ENCODE data around the gene MAP1LC3B2.
A peak's percentile ranks its signal among the peaks of the same experiment; 100 is the strongest.
"Not testable (repeated sequence)": the region's sequence is repeated elsewhere in the genome, so short reads cannot be mapped to it uniquely, and the experiment has no call there.

Gene MAP1LC3B2

DNA sequence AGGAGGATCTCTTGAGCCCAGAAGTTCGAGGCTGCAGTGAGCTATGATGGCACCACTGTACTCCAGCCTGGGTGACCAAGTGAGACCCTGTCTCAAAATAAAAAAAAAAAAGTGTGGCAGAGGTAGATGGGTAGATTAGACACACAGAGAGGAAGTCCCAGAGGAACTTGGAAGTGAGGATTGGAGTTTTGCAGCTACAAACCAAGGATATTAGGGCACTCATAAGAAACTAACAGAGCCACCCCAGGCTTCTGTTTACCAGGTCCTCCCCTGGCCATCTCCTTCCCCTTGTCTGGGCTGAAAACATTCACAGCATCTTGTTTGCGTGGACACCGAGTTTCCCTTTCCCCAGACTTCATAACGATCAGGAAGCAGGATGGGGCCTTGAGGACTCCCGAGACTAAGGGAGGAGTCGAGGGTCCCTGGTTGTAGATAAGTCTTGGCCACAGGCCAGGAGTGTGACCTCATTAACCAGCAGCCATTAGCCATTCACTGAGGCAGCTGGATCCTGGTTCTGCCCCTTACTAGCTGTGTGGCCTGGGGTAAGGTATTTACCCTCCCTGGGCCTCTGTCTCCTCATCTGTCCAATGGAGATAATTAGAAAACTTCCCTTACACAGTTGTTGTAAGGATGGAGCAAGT is 2.1 kb downstream of the MAP1LC3B2 start:
- DNase-seq: peak; percentile 82

DNA sequence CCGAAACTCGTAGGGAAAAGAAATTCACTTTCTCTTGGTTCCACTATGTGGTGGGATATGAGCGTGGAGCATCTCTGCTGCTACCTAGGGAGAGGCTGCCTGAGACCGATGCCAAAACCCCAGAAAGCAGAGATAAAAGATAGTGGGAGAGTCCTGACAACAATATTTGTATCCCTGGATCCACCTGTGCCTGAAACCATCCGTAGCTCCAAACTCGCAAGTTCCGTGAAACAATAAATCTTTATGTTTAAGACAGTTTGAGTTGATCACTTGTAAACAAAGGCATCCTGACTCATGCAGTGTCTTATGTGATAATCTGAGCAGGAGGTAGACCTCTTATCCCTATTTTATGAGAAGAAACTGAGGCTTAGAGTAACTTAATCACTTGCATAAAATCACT is 2.9 kb downstream of the MAP1LC3B2 start:
- DNase-seq: no peak

DNA sequence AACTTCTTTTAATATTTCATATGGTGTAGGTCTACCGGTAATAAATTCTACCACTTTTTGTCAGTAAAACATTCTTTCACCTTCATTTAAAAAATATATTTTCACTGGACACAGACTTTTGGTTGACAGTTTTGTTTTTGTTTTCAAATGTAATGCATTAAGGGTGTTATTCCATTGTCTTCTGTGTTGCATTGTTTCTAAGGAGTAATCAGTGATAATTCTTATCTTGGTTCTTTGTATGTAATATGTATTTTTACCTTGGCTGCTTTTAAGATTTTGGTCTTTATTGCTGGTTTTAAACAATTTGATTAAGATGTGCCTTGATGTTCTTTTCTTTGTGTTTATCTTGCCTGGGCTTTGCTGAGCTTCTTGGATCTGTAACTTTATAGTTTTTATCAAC is 4.1 kb downstream of the MAP1LC3B2 start:
- DNase-seq: no peak

DNA sequence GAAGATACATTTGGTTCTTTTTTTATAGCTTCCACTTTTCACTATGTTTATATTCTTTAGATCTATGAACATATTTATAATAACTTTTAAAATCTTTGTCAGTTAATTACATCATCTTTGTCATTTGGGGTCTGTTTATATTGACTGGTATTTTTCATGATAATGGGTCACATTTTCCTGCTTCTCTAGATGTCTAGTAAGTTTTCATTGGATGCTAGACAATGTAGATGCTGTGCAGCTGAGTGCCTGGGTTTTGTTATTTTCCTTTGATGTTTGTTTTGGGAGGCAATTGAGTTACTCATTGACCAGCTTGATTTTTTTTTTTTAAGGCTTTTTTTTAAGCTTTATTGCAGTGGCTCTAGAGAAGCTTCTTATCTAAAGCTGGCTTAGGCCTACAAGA is 4.9 kb downstream of the MAP1LC3B2 start:
- DNase-seq: no peak

DNA sequence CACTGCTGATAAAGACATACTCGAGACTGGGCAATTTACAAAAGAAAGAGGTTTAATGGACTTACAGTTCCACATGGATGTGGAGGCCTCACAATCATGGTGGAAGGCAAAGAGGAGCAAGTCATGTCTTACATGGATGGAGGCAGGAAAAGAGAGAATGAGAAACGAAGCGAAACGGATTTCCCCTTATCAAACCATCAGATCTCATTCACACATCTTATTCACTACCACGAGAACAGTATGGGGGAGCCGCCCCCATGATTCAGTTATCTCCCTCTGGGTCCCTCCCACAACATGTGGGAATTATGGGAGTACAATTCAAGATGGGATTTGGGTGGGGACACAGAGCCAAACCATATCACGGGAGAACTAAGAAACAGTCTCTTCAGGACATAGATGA is 6.0 kb downstream of the MAP1LC3B2 start:
- DNase-seq: not testable (repeated sequence)

DNA sequence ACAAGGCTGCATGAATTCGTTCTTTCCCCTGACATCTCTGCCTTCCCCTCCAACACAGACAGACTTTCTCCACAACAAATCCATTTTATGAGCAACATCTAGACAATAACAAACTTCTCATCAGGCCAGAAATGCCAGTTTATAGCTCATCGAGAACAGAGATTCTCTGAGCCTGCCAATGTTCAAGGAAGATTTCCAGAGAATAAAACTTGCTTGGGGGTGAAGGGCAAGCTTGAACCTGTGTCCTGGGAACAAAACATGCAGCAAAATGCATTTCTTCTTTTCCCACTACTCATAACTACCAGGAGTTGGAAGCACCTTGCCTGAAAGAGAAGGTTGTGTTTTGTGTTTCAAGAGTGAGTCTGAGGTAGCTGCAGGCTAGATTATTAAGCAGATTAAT is 6.8 kb downstream of the MAP1LC3B2 start:
- no peak for DNase-seq

DNA sequence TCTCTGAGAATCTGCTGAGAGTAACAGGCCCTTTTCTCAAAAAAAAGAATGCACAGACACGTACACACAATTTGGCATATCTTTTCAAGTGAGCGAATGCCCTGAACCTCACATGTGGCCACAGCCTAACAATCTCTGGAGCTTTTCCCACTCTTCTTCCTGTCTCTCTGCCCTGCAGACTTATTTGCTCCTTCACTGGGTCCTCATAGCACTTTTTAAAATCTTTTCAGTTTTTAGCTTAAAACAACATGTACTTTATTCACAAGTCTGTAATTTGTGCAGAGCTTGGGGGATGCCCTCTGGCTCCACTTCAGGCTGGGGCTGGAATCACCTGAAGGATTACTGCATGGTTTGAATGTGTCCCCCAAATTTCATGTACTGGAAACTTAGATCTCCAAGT is 9.0 kb downstream of the MAP1LC3B2 start:
- no peak for DNase-seq

DNA sequence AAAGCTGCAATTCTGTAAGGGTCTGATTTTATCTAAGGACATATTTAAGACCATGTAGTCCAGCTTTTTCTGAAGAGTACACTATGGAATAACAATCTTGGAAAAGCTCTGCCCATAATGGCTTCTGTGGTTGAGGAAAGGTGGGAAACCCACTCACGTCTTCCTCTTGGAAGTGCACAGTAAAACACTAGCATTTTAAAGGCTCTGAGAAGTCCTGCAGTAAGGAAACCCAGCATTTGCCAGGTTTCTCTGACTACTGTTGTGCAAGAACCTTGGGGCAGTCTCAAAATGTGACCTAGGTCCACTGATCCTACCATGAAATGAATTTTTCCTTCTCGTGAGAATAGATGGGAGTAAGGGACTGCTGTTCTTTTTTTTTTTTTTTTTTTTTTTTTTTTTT is 11.9 kb downstream of the MAP1LC3B2 start:
- no peak for DNase-seq

DNA sequence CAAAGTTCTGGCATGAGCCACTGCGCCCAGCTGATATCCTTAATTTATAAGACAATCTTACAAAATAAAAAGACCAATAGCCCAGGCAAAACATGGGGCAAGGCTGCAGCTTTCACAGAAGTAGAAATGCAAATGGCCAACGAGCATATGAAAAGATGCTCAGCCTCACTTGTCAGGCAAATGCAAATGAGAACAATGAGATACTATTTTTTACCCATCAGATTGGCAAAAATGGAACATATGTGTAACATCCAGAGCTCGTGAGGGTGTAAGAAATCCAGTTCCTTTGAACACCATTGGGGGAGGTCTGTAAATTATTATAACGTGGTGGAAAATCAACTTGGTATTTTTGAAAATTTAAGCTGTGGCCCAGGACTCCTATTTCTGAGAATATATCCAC is 14.6 kb downstream of the MAP1LC3B2 start:
- no peak for DNase-seq

DNA sequence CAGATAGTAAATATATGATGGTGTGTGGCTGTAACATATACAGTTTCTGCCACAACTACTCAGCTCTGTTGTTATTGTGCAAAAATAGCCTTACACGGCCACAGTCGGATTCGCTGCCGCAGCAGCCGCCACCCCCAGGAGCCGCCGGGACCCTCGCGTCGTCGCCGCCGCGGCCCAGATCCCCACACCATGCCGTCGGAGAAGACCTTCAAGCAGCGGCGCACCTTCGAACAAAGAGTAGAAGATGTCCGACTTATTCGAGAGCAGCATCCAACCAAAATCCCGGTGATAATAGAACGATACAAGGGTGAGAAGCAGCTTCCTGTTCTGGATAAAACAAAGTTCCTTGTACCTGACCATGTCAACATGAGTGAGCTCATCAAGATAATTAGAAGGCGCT is 16.6 kb downstream of the MAP1LC3B2 start:
- DNase-seq: not testable (repeated sequence)

DNA sequence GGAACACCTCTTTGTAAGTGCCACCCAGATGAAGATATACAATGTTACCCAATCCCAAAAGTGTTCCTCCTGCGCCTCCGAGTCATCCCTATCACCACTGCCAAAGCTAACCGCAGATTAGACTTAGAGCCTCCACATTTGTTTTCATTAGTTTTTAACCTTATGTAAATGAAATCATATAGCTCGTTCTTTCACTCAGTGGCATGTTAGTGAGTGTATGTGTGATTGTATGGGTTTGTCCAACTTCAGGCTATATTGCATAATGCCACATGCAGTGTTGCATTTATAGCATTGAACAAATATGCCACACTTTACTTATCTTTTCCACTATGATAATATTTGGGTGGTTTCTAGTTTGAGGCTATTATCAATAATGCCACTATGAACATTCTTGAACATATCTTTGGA is 18.0 kb downstream of the MAP1LC3B2 start:
- peak; percentile 65 for DNase-seq

DNA sequence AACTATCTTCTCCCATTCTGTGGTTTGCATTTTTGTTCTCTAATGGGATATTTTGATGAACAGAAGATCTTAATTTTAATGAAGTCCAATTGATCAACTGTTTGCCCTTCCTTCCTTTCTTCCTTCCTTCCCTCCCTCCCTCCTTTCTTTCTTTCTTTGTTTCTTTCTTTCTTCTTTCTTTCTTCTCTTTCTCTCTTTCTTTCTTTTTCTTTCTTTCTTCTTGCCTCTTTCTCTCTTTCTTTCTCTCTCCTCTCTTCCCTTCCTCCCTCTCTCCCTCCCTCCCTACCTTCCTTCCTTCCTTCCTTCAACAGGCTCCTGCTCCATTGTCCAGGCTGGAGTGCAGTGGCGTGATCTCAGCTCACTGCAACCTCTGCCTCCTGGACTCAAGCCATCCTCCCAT is 18.9 kb downstream of the MAP1LC3B2 start:
- DNase-seq: no peak

DNA sequence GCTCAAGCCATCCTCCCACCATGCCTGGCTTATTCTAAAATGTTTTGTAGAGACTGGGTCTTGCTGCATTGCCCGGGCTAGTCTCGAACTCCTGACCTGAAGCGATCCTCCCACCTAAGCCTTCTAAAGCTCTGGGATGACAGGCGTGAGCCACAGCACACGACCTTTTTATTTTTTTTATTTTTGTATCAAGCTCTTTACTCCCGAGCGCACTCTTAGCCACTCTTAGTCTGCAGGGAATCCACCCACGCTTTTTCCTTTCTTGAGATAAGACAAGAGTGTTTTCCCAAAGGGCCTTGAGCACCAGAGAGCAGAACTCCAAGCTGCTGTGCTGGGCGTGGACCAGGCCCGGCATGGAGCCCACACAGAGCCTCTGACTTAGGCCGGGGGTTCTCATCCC is 23.4 kb downstream of the MAP1LC3B2 start:
- no peak for DNase-seq

DNA sequence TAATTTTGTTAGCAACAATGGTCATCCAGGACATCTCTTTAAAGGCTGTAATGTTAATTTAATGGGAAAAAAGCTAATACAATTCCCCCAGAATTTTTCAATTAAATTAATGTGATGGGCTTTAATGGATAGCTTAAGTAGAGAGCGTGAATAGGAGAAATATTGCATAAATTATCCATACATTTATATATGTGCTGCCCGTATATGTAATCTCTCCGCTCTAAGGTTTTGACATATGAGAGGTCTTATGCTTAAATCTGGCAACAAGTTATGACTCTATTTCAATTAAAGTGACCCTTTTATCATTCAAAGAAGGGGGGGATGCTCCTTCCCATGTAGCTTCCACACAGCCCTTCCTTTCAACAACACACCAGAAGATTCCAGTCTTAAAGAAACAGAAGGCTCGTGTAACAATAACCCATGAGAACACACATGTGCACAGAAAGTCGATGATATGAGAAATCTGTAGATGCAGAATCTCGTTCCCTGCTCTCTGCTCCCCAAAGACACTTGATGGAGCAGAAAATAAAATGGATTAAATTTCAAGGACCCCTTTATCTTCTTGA is 24.0 kb downstream of the MAP1LC3B2 start:
- DNase-seq: no peak

DNA sequence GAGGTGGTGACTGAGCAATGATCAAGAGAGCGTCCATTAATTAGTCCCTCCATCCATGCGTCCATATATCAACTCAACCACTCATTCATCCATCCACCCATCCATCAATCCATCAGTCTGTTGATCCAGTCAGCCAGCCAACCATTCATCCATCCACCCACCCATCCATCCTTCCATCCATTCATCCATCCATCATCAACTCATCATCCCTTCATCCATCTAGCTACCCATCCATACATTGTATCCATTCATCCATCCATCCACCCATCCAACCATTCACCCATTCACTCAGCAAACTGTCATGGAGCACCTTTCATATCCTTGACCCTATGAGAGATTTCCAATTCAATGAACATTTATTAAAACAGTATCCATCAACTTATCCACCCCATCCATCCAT is 28.1 kb downstream of the MAP1LC3B2 start:
- DNase-seq: no peak

DNA sequence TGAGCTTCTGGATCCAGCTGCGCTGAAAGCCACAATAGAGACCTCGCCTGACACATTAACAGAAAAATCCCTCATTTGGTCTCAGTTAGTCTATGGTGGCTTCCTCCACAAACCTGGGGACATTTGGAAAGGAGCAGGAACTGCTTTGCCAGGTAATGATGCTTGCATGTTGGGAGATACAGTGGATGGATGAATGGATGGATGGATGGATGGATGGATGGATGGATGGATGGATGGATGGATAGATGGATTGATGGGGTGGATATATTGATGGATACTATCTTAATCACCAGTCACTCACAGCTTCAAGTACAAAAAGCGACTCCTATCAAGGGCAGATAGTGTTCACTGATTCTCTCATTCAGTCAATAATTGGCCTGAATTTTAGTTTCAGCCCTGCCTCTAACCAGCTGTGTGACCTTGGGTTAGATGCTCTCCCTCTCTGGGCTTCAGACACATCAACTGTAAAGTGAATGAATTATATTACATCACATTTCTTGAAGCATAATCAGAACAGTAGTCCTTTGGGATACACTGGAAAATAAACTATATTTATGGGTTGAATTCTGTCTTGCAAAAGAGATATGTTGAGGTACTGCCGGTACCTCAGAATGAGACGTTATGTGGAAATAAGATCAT is 29.3 kb downstream of the MAP1LC3B2 start:
- DNase-seq: no peak

DNA sequence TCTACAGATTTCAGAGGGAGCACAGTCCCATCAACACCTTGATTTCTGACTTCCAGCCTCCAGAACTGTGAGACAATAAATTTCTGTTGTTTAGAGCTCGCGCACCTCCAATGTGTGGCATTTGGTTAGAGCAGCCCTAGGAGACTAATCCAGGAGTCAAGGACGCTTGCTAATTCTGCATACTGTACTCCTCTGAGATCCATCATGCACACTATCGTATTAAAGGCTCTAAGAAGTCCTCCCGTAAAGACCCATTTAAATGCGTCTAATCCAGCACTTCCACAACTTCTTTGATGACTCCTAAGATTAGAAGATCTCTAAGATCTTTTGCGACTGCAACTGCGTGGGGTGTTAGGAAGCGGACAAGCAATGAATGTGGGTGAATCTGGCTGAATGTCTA is 30.4 kb downstream of the MAP1LC3B2 start:
- DNase-seq: no peak

DNA sequence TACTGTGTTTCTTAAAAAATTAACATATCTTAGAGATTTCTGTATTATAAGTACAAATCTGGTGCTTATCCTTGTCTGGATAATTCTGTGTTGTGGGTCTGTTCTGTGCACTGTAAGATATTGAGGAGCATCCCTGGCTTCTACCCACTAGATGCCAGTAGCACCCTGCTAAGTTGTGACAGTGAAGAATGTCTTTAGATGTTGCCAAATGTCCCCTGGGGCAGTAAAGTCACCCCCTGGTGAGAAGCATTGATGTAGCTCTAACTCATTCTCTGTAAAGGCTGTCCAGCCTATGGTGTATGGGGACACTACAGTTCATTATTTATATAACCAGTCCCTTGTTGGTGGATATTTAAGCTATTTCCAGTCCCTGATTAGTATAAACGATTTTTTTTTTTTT is 31.4 kb downstream of the MAP1LC3B2 start:
- no peak for DNase-seq

DNA sequence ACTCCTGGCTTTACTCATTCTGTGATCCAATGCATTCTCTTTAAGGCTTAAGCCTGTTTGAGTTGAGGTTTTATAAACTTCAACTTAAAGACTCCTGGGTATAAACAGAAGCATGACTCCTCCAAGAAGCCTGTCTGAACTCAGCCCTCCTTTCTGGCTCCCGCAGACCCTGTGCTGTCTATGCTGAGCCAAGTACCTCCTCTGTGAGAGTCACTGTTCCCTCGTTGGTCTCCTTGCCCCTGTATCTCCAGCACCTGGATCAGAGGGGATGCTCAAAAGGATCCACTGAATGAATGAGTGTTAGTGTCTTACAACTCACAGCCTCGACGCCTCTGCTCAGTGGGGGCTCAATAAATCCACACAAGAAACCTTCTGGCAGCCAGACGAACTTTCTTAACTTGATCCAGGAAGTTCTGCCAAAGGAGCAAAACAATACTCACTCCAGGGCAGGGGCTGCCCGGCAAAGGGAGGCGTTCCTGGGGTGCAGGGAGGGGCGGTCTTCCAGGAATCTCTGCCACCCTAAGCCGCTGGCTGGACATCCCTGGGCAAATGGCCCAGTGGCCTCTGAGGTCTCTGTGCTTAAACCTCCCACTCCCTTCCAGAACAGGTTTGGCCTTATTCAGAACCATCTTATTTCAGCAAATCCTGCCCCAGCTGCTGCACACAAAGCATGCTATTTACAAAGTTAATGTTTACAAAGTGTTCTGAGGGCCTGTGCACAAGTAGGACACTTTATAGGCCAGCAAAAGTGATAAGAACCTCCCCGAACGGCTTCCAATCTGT is 32.9 kb downstream of the MAP1LC3B2 start:
- no peak for DNase-seq

DNA sequence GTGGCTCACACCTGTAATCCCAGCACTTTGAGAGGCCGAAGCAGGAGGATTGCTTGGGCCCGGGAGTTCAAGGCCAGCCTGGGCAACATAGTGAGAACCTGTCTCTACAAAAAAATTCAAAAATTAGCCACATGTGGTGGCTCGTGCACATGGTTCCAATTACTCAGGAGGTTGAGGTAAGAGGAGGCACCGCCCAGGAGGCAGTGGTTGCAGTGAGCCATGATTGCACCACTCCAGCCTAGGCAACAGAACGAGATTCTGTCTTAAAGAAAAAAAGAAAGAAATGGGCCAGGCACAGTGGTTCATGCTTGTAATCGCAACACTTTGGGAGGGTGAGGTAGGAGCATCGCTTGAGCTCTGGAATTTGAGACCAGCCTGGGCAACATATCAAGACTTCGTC is 33.5 kb downstream of the MAP1LC3B2 start:
- DNase-seq: no peak

DNA sequence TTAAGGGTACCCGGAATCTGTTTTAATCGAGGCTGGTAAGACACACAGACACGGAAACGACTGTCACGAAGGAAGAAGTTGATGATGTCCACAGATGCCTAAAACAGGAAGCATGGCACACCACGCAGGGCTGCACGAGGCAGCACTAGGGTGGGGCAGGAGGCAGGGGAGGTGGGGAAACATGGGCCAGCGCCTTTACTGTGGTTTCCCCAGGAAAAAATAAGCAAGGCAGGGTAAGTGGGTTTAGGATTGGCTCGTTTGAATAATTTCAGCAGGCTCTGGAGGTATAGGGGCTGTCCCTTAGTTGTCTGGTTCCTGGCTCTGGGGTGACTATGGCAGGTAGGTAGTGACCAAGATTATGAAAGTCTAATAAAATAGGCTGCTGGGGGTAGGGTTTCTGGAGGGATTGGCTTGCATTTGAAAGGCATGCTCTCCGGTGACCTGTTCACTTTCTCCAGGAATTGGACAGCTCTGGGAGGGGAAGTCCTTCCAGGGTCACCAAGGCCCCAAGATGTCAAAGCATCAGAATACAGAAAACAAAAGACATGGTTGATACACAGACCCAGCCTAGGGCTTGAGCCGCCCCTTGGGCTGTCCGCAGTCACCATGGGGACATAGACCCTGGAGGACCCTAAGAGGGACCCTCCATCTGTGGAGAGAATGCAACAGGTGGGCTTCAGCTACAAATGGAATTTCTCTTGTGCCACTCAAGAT is 35.3 kb downstream of the MAP1LC3B2 start:
- peak; percentile 62 for DNase-seq

DNA sequence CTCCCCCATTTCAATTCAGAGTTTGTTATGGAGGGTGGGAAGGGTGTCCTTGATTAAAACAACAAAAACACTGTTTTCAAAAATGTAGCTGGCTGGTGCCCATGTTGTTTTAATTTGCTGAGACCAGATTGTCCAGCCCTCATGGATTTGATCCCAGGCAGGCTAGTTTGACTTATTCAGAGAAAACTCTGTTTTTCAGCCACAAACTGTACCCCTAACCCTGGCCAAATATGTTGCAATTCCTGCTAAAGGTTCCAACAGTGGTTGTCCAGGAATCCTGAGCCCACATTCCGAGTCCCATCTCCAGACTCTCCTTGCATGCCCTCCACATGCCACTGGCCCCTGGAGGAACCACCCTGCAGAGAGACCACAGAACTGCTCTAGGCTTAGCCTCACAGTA is 36.0 kb downstream of the MAP1LC3B2 start:
- no peak for DNase-seq

DNA sequence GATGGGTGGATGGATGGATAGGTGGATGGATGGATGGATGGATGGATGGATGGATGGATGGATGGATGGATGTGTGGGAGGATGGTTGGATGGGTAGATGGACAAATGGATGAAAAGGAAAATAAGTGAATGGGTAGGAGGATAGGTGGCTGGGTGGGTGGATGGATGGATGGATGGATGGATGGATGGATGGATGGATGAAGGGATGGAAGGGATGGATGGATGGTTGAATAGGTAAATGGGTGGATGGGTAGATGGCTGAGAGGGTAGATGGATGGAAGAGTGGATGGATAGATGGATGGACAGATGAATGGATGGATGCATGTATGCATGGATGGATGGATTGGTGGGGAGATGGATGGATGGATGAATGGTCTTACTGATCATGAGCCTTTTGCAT is 36.5 kb downstream of the MAP1LC3B2 start:
- DNase-seq: no peak

Data from hematopoietic multipotent progenitor cell treated with erythropoietin and hydrocortisone succinate and interleukin-3 and kit ligand, for 8 days (in vitro differentiated cells).